Measurements from ENCODE around the gene AIFM2. TPM values are rescaled to one million over a fixed set of nuclear protein-coding genes. Genes with fewer than 3 reads are reported as not detected.

Gene AIFM2
- total and polyA plus RNA-seq, 10 of the 15 experiments (the other 5 are each of a cell fraction or from before 2014, with no cell fraction given), result 4.5 to 30.8 (median 15.6) TPM

DNA sequence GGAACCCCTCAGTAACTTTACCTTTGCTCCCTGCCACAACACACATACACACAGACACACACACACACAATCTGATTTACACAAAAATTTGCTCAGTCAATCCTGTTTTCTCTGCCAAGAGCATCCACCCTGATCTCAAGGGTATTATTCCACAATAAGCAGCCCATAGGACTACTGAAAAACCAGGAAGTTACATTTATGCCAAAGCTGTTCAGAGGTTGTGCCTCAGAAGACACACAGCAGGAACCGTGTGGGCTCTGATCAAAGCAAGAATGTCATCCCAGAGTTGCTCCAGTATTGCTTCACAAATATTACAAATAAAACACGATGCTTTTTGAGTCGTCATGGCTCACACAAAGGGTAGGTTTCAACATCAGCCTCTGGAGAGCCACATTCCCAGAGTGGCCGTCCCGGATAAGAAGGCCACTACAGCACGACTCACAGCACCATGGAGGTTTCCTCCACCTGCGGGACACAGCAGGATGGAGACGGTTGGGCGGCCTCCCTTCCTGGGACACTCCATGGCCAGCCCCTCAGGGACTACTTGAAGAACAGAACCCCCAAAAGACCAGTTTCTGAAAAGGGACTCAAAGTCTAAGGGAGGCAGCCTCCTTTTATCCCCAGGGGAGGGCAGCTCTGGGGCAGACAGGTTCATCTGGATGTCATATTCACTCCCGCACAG, 1.6 kb downstream of the AIFM2 start:
- BruUV-seq (replicated peaks), result no TSS peak
- FAIRE-seq (no peak), ATAC-seq (no peak; the same call in 2 of the 3 replicates), DNase-seq (ENCODE audit: low read depth, low spot score) (no peak)
- Histone ChIP-seq H3K9ac (ENCODE audit: control insufficient read depth, insufficient read depth, low read length) (peak overlapping the region; percentile 96), H3K36me3 (ENCODE audit: control insufficient read depth in 2 of 2, insufficient read depth in 2 of 2, low read length in 1 of 2) (no peaks in the 10 kb centered on the region; a peak in 1 of 4 replicates), H2AFZ (ENCODE audit: control insufficient read depth, low read depth, low read length) (no peak overlapping the region), H3K27ac (ENCODE audit: control insufficient read depth, insufficient read depth) (no peak overlapping the region), H3K4me1 (ENCODE audit: control insufficient read depth, insufficient read depth, low read length) (peaks cover 18% of the 10 kb centered on the region), H4K20me1 (ENCODE audit: control insufficient read depth, insufficient read depth) (no peaks in the 10 kb centered on the region), H3K4me2 (ENCODE audit: control insufficient read depth, insufficient read depth) (peak overlapping the region; percentile 97), H3K79me2 (ENCODE audit: control insufficient read depth, insufficient read depth, low read length) (peaks cover 29% of the 10 kb centered on the region), H3K9me3 (replicated peaks; ENCODE audit: control insufficient read depth, insufficient read depth, low read length) (no peaks in the 10 kb centered on the region), H3K4me3 (peak overlapping the region; percentile 83), H3K27me3 (replicated peaks in 1 of 2; ENCODE audit: control insufficient read depth in 2 of 2, insufficient read depth in 2 of 2, low read length in 1 of 2) (no peaks in the 10 kb centered on the region)
- intact Hi-C loops (cut with micrococcal nuclease; ENCODE audit: unreplicated experiment), result no loop called here
- ChIA-PET SMC1A (ENCODE audit: uncharacterized antibody, unreplicated experiment) (interaction anchor here (1.0 to 2.5 kb wide), 3 partner anchors 12 to 15 kb away, joined by 3 to 11 read pairs (median 5); no protein-coding TSS in a partner anchor), POLR2A (no interaction called here), CTCF (interaction anchor here (0.9 to 4.0 kb wide), 3 partner anchors 14 to 22 kb away, joined by 3 to 42 read pairs (median 4); partner anchors contain the start of gene TYSND1), RAD21 (ENCODE audit: unreplicated experiment) (no interaction called here)
- in situ Hi-C loops (cut with MboI), result no loop called here
- TF ChIP-seq SIX5 (IDR thresholded peaks at IDR 0.05; ENCODE audit: low read depth, low read length, severe bottlenecking) (no peak), MEF2B (IDR thresholded peaks at IDR 0.05; ENCODE audit: partially characterized antibody, poor library complexity, severe bottlenecking) (peak; percentile 51)
- 93% methylated on average over 10 of the region's 10 CpGs for WGBS (ENCODE audit: insufficient coverage, insufficient replicate concordance, low lambda C conversion rate, missing lambda C conversion rate)

DNA sequence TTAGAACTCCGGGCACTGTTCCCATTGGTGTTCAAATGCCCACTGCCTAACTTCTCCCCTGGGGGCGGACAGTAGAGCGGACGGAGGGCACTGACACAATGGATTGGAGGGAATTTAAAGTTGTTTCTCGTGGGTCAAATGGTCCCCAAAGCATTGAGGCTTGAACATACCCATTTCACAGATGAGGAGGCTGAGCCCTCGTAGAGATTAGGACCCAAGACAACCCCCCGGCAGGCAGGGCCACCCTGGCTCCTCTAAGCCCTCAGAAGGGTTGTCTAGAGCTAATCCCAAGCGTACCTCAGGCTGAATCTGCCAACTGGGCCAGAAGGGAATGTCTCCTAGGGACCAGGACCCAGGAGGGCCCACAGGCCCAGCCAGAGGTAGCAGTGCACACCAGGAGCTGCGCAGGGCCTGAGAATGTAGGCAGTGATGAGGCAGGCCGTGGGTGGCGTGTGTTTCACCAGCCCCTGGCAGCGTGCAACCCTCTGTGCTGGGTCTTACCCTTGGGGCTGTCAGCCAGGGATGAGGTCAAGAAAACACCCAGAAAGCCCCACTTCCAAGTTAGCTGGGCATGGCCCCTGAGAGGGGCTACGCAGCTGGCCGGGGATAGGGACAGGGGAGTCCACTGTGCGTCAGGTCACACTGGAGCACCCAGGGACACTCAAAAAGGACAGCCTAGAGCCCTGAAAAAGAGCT, 5.8 kb downstream of the AIFM2 start:
- no peaks in the 10 kb centered on the region for H3K27me3 ChIP-seq (replicated peaks in 1 of 2; ENCODE audit: control insufficient read depth in 2 of 2, insufficient read depth in 2 of 2, low read length in 1 of 2)
- no peaks in the 10 kb centered on the region for H4K20me1 ChIP-seq (ENCODE audit: control insufficient read depth, insufficient read depth)
- H3K36me3 ChIP-seq (ENCODE audit: control insufficient read depth in 2 of 2, insufficient read depth in 2 of 2, low read length in 1 of 2), result peaks cover 0 to 2% of the 10 kb centered on the region in 2 experiments; a peak in 2 of 4 replicates
- no peaks in the 10 kb centered on the region for H3K9me3 ChIP-seq (replicated peaks; ENCODE audit: control insufficient read depth, insufficient read depth, low read length)
- no TSS peak for BruUV-seq (replicated peaks)
- H3K4me1 ChIP-seq (ENCODE audit: control insufficient read depth, insufficient read depth, low read length), result peaks cover 16% of the 10 kb centered on the region
- no peak overlapping the region for H3K9ac ChIP-seq (ENCODE audit: control insufficient read depth, insufficient read depth, low read length)
- DNase-seq (ENCODE audit: low read depth, low spot score), result no peak
- H2AFZ ChIP-seq (ENCODE audit: control insufficient read depth, low read depth, low read length), result no peak overlapping the region
- 91% methylated on average over 15 of the region's 15 CpGs for WGBS (ENCODE audit: insufficient coverage, insufficient replicate concordance, low lambda C conversion rate, missing lambda C conversion rate)
- ChIA-PET SMC1A (ENCODE audit: uncharacterized antibody, unreplicated experiment) (interaction anchor here (2.2 kb wide), 1 partner anchor 11 kb away, joined by 5 read pairs; no protein-coding TSS in a partner anchor), RAD21 (ENCODE audit: unreplicated experiment) (interaction anchor here (1.7 kb wide), 1 partner anchor 19 kb away, joined by 5 read pairs; the partner anchor contains the start of gene TYSND1), POLR2A (interaction anchor here (1.0 kb wide), 1 partner anchor 9 kb away, joined by 5 read pairs; no protein-coding TSS in a partner anchor), CTCF (interaction anchor here (1.5 to 2.9 kb wide), 4 partner anchors 11 to 20 kb away, joined by 4 to 23 read pairs (median 5); partner anchors contain the start of gene TYSND1)
- H3K79me2 ChIP-seq (ENCODE audit: control insufficient read depth, insufficient read depth, low read length), result peaks cover 15% of the 10 kb centered on the region
- no peak overlapping the region for H3K4me3 ChIP-seq
- H3K4me2 ChIP-seq (ENCODE audit: control insufficient read depth, insufficient read depth), result no peak overlapping the region
- FAIRE-seq, result no peak
- H3K27ac ChIP-seq (ENCODE audit: control insufficient read depth, insufficient read depth), result peak overlapping the region; percentile 63
- TF ChIP-seq NFYB (IDR thresholded peaks at IDR 0.05; ENCODE audit: insufficient read depth, low read depth, low read length) (no peak), SMARCA5 (IDR thresholded peaks at IDR 0.05) (no peak), RUNX3 (IDR thresholded peaks at IDR 0.05; ENCODE audit: low read length) (no peak), HDAC6 (IDR thresholded peaks at IDR 0.05; ENCODE audit: unreplicated experiment) (no peak), ZNF217 (IDR thresholded peaks at IDR 0.05) (no peak), JUNB (IDR thresholded peaks at IDR 0.05) (no peak), SUPT20H (IDR thresholded peaks at IDR 0.05; ENCODE audit: borderline replicate concordance, control insufficient read depth, low read depth, low read length) (no peak)
- TF ChIP-seq, protein P1, sequence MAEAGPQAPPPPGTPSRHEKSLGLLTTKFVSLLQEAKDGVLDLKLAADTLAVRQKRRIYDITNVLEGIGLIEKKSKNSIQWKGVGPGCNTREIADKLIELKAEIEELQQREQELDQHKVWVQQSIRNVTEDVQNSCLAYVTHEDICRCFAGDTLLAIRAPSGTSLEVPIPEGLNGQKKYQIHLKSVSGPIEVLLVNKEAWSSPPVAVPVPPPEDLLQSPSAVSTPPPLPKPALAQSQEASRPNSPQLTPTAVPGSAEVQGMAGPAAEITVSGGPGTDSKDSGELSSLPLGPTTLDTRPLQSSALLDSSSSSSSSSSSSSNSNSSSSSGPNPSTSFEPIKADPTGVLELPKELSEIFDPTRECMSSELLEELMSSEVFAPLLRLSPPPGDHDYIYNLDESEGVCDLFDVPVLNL (IDR thresholded peaks at IDR 0.05; ENCODE audit: low read depth, low read length), result no peak
- no peak; the same call in 2 of the 3 replicates for ATAC-seq
- intact Hi-C loops (cut with micrococcal nuclease; ENCODE audit: unreplicated experiment) (no loop called here), in situ Hi-C loops (cut with MboI) (no loop called here)

Data from GM12878 (cell line).